GM18511 (cell line): Measurements from ENCODE around the gene ADGRE3.
"Not testable (repeated sequence)": the region's sequence is repeated elsewhere in the genome, so short reads cannot be mapped to it uniquely, and the experiment has no call there.

Experiments used
- ATAC-seq: cut with Tn5 transposase; IDR thresholded peaks from one replicate; pipeline ENCODE4 v1.9.1; 2021; ENCODE audit warnings: mild to moderate bottlenecking, moderate library complexity; ENCODE audit not compliant: unreplicated experiment

Gene ADGRE3

DNA sequence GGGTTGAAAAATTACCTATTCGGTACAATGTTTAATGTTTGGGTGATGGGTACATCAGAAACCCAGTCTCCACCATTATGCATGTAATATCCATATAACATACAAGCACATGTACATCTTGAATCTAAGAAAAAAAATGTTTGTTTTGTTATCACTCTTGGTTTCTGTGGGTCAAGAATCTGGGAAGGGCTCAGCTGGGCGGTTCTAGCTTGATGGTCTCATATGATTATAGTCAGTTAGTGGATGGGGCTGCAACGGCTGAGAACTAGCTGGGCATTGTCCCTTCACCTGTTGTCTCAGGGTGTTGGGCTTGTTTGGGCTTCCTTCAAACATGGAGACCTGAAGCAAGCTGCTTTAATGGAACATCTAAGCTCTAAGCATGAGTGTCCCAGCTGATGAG, 4.7 kb downstream of the ADGRE3 start:
- no peak for ATAC-seq

DNA sequence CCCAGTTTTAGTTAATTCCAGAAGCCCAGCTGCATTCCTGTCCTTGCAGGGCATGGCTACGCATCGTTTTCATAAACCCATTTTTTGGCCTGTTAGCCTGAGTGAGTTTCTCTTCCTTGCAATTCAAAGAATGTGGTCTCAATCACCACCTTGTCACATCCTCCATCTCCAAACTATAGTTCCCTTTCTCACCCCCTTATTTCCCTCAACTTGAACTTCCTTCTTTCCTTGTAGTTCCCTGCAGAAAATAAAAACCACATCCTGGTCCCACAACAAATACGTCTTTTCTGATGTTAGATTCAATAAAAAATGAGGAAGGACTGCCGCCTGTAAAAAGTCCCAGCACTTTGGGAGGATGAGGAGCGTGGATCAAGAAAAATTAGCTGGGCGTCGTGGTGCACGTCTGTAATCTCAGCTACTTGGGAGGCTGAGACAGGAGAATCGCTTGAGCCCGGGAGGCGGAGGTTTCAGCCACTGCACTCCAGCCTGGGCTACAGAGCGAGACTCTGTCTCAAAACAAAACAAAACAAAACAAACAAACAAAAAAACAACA, 13.2 kb downstream of the ADGRE3 start:
- no peak for ATAC-seq

DNA sequence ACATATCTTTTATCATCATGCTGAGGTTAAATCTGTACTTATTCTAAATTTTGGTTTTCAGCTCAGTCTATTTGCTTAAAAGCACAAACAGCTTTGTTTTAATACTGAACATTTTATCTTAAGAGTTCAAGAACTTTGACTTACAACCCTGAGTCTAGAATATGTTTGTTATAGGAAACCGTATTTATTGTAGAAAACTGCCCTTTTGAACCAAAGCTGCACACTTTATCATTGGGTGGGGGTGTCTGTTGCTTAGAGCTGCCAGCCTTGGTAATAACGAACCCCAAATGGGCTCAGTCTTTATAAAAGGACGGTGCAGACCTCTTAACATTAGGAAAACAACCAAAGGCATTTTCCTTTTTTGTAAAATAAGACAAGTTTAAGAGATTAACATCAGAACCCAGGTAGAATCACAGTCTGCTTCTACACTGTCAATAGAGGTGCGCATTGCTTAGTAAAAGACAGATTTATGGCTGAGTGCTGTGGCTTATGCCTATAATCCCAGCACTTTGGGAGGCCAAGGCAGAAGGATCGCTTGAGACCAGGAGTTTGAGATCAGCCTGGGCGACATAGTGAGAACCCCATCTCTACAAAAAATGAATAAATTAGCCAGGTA, 14.7 kb downstream of the ADGRE3 start:
- no peak for ATAC-seq

DNA sequence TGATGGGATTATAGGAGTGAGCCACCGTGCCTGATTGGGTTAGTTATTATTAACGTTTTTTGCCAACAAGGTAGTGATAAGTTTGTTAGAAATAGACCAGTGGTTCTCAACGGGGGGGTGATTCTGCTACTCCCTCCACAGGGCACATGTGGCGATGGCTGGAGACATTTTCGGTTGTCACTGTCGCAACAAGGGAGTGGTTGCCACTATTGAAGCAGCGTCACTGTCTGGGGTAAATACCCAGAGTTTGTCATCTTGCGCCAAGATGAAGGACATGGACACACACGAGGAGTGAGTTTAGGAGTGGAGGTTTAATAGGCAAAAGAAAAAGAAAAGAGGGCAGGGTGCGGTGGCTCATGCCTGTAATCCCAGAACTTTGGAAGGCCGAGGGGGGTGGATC, 18.9 kb downstream of the ADGRE3 start:
- ATAC-seq, result no peak

DNA sequence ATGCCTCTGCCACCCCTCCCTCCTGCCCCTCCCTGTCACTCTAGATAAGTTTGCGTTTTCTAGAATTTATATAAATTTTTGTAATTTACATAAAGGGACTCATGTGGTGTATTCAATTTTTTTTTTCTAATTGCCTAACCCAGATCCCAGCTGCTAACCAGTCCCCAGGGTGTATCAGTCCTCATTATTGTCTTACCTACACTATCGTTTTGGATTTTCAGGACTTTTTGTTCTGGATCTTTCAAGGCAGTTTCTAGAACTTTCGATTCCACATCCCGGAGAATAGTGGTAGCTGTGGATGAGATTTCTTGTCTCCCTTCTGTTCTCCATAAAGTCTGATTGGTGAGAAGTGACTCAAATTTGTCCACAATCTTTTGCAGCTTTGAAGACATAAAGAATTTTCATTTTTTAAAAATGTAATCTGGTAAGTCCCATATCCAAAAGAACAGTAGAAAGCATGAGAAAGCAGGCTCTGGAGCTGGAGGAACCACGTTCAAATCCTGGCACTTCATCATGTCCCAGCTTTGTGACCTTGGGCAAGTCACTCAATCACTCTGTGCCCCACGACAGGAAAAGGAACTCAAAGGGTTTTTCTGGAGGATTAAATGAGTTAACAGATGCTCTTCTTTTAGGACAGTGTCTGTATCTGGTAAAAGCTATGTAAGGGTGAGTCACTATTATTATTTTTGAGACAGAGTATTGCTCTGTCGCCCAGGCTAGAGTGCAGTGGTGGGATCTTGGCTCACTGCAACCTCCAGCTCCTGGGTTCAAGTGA, 19.7 kb downstream of the ADGRE3 start:
- no peak for ATAC-seq

DNA sequence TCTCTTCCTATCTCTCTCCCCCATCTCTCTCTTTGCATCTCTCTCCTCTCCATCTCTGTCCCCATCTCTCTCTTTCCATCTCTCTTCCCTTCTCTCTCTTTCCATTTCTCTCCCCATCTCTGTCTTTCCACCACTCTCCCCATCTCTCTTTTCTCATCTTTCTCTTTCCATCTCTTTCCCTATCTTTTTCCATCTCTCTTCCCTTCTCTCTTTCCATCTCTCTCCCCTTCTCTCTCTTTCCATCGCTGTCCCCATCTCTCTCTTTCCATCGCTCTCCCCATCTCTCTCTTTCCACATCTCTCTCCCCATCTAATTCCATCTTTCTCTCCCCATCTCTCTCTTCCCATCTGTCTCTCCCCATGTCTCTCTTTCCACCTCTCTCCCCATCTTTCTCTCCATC, 24.5 kb downstream of the ADGRE3 start:
- ATAC-seq, result no peak

DNA sequence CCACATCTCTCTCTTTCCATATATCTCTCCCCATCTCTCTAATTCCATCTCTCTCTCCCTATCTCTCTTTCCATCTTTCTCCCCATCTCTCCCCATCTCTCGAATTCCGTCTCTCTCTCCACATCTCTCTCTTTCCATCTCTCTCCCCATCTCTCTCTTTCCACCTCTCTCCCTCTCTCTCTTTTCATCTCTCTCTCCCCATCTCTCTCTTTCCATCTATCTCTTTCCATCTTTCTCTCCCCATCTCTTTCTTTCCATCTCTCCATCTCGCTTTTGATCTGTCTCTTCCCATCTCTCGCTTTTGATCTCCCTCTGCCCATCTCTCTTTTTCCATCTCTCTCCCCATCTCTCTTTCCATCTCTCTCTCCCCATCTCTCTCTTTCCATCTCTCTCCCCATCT, 25.6 kb downstream of the ADGRE3 start:
- no peak for ATAC-seq

DNA sequence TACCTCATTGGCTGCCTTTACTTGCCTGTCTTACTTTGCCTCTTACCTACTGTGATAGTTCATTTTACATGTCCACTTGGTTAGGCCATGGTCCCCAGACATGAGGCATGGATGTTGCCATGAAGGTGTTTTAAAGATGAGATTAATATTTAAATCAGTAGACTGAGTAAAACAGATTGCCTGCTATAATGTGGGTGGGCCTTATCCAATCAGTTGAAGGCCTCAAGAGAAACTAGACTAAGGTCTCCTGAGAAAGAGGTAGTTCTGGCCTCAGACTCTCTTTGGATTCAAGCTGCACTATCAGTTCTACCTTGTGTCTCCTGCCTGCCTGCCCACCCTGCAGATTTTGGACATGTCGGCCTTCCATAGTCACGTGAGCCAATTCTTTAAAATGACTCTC, 26.1 kb downstream of the ADGRE3 start:
- ATAC-seq, result no peak

DNA sequence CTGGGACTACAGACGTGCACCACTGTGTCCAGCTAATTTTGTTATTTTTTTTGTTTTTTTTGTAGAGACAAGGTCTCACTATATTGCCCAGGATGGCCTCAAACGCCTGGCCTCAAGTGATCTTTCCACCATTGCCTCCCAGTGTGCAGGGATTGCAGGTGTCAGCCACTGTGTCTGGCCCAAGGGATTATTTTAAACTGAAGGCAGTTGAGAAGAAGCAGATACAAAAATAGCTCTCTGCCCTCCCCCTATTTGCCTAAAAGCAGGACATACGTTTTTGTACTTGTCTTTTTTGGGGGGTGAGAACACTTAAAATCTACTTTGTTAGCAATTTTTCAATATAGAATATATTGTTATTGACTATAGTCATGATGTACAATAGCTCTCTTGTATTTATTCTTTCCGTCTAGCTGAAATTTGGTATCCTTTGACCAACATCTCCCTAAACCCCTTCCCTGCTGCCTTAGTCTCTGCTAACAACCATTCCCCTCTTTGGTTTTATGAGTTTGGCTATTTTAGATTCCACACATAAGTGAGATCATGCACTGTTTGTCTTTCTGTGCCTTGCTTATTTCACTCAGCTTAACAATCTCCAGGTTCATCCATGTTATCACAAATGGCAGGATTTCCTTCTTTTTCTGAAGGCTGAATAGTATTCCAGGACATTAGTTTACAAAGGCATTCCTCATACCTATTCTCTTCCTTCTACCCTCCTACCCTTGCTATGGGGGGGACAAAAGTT, 34.9 kb downstream of the ADGRE3 start:
- no peak for ATAC-seq

DNA sequence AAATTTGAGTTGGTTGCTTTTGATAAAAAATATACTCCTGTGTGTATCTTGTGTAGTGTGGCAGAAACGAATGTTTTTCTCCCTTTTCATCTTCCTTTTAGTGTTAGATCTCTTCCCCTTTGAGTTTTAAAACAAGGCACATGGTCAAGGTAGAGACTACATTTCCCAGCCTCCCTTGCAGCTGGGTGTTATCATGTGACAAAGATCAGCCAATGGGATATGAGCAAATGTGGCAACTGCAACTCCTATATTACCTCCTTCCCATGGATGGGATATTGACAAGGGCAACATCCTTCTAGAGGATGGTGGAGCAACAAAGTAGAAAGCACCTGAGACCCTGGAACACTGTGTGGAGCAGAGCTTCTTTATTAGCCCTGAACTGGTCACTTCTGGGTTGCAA, 42.4 kb downstream of the ADGRE3 start:
- ATAC-seq, result no peak

DNA sequence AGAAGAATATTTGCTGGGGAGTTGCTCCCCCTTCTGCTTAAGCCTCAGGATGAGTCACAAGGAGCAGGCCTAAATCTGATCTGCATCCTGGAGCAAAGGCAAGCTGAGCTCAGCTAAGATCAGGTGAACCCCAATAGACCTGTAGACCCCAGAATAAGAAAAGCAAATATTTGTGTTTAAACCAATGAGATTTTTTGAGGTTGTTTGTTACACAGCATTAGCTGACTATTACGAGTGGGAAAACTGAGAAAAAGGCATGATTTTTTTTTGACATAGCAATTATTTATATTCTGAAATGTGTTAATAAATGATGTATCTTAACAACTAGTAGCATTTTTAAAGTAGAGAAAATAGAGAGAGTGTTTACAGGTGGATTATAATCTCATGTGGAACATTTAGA, 45.1 kb downstream of the ADGRE3 start:
- no peak for ATAC-seq

DNA sequence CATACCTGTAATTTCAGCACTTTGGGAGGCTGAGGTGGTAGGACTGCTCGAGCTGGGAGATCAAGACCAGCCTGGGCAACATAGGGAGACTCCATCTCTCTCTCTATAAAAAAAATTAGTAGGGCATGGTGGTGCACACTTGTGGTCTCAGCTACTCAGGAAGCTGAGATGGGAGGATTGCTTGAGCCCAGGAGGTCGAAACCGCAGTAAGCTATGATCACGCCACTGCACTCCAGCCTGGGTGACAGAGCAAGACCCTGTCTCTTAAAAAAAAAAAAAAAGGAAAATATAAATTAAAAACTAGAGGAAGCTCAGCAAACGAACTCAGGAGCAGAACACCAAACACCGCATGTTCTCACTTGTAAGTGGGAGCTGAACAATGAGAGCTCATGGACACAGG, 50.2 kb downstream of the ADGRE3 start:
- ATAC-seq, result not testable (repeated sequence)

DNA sequence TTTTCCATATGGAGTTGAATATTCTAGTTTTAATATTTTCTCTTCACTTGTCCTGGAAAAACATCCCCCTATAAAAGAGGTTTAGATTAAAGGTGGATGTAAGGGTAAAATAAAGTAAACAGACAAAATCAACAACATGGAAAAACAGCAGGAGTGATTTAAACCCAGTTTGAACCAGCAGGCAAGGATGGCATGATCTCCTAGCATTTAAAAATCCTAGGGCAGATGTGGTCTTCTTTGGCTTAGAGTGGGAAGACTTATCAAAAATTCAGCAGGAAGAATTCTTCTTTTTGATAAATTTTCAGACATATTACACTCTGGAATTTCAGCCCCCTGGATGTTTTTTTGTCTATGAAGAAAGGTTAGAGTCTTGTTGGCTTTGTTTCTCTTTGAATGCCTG, 55.2 kb downstream of the ADGRE3 start:
- no peak for ATAC-seq

DNA sequence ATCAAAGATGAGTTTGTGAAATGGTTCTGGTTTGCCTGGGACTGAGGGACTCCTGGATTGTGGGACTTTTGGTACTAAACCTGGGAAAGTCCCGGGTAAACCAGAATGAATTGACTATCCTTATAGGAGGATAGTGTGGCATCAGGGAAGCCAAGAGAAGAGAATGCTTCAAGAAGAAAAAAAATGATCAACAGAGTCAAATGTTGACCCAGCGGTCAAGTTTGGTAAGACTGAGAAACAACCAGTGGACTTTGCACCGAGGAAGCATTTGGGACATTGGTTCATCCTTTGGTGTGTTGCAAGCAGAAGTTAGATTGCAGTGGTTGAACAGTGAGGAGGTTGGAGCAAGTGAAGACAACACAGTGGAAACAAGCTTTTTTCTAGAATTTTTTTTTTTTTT, 58.2 kb downstream of the ADGRE3 start:
- no peak for ATAC-seq

DNA sequence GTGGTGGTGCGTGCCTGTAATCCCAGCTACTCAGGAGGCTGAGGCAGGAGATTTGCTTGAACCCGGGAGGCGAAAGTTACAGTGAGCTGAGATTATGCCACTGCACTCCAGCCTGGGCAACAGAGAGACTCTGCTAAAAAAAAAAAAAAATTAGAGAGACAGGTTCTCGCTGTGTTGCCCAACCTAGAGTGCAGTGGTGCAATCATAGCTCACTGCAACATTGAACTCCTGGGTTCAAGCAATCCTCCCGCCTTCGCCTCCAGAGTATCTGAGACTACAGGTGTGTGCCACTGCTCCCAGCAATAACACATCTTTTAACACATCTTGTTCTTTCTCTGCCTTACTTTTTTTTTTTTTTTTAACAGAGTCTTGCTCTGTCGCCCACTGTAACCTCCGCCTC, 59.0 kb downstream of the ADGRE3 start:
- no peak for ATAC-seq

DNA sequence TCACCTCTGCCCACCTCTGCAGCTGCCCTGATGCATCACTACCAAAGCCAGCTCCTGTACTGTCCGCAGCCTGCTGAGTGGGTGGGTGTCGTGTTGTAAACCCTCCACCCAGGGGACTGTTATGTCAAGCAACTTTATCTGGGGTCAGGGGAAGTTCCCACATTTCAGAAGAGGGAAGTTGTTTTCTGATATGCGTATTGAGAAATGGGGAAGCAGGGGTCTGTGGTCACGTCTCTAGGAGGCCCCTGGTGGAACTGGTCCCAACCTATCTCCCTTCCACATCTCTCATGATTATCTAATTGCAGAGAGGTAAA, 60.6 kb downstream of the ADGRE3 start:
- ATAC-seq, result peak; percentile 50

DNA sequence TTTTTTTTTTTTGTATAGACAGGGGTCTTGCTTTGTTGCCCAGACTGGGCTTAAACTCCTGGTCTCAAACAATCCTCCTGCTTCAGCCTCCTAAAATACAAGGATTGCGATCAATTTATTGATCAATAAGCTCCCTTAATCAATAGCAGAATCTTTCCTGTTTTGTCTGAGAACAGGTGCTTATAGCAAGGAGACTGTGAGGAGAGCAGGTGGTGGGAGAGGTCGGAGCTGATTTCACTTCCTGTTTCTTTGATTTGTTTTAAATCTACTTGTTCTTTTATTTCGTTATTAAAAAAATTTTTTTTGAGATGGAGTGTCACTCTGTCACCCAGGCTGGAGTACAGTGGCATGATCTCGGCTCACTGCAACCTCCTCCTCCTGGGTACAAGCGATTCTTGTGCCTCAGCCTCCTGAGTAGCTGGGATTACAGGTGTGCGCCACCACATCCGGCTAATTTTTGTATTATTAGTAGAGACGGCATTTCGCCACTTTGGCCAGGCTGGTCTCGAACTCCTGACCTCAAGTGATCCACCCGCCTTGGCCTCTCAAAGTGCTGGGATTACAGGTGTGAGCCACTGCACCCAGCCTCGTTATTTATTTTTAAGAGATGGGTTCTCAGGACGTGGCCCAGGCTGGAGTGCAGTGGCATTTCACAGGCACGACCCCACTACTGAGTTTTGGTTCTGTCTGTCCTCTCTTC, 61.1 kb downstream of the ADGRE3 start:
- peak; percentile 16 for ATAC-seq

DNA sequence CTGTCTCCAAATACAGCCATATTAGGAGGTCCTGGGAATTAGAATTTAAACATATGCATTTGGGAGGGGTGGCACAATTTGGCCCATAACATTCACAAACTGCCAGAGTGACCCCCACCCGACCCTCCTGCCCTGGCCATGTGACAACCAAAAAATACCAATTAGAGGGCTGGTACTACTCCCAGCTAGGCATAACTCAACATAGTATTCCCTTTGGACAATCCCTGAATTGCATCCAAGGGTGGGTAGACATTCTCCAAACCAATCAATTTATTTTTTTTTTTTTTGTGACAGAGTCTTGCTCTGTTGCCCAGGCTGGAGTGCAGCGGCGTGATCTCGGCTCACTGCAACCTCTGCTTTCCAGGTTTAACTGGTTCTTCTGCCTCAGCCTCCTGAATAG, 62.0 kb downstream of the ADGRE3 start:
- ATAC-seq, result no peak

DNA sequence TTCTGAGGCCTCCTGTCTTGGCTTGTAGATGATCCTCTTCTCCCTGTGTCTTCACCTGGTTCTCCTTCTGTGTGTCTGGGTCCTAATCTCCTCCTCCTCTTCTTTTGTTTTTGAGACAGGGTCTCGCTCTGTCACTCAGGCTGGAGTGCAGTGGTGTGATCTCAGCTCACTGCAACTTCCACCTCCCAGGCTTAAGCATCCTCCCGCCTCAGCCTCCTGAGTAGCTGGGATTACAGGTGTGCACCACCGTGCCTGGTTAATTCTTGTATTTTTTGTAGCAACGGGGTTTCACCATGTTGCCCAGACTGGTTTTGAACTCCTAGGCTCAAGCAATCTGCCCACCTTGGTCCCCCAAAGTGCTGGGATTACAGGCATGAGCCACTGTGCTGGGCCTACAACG, 62.4 kb downstream of the ADGRE3 start:
- ATAC-seq, result not testable (repeated sequence)

DNA sequence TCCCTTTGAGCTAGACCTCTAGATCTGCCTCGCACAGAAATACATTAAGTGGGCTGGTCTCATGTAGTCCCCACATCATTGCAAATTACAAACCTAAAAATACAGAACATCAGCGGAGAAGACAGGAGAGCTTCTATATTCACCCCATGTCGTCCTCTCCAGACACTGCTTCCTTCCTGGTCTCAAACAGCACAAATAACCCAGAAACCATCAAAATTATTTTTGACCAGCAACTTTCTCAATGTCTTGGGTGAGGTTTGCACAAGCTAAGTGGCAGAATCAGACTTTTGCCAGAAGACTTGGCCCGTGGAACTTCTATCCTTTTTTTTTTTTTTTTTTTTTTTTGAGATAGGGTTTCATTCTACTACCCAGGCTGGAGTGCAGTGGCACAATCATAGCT, 63.6 kb downstream of the ADGRE3 start:
- no peak for ATAC-seq

DNA sequence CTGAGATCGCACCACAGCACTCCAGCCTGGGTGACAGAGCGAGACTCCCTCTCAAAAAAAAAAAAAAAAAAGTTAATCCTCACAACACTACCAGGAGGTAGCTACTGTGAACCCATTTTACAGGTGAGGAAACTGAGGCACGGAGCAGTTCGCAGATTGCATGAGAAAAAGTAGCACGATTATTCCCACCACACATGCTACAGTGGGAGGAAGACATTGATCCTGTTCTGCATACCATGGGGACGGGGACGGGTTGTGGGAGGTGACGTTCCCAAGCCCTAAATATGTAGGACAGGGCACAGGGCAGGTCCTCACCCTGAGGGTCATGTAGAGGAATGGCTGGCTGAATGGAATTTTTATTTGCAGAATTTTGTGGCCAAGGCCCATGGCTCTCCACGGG, 68.0 kb downstream of the ADGRE3 start:
- ATAC-seq, result no peak
